IMR-90 (cell line): ENCODE measurements around the gene DENND6B. TPM values are rescaled to one million over a fixed set of nuclear protein-coding genes. Genes with fewer than 3 reads are reported as not detected.

Source experiments
- ATAC-seq: fragments of 200-7000 bp; cut with Tn5 transposase; 2 replicates; pipeline ENCODE4 v1.9.1; 2020; ENCODE audit warnings: low read depth, mild to moderate bottlenecking, moderate library complexity
- BruUV-seq: library from RNA; stranded (reverse); fragments of 400-500 nt; replicated peaks from 2 replicates; lab custom pipeline; 2021; lab: Mats Ljungman, UMichigan
- CTCF ChIA-PET: fragments of 300-600 bp; formaldehyde crosslinking; extraction: SDS; loops from one replicate; lab custom pipeline; 2021; ENCODE audit warnings: antibody characterized with exemption; lab: Yijun Ruan, JAX
- POLR2A ChIA-PET: fragments of 300-600 bp; sonication (Branson Sonifier 250); formaldehyde crosslinking; loops from one replicate; lab custom pipeline; 2022; ENCODE audit warnings: antibody characterized with exemption; ENCODE audit not compliant: unreplicated experiment; lab: Charles Lee
- DNase-seq: peaks from one replicate; pipeline ENCODE4 v3.0.0; 2013
- H2AFZ ChIP-seq: replicated peaks from 2 replicates; pipeline ENCODE3; 2013; ENCODE audit warnings: low read length, mild to moderate bottlenecking; ENCODE audit not compliant: poor library complexity
- H2AK5ac ChIP-seq: 2 replicates; pipeline ENCODE4 v1.6.1; 2013; ENCODE audit warnings: low read depth, low read length, inconsistent platforms
- H2AK9ac ChIP-seq: replicated peaks from 2 replicates; pipeline ENCODE3; 2013; ENCODE audit warnings: mild to moderate bottlenecking, low read depth, low read length, moderate library complexity; ENCODE audit not compliant: poor library complexity
- H2BK120ac ChIP-seq: 2 replicates; pipeline ENCODE4 v1.6.1; 2013; ENCODE audit warnings: low read depth, low read length, inconsistent platforms
- H2BK15ac ChIP-seq: 3 replicates; pipeline ENCODE4 v1.6.1; 2013; ENCODE audit warnings: low read depth, low read length, inconsistent platforms
- H2BK20ac ChIP-seq: 2 replicates; pipeline ENCODE4 v1.6.1; 2013; ENCODE audit warnings: low read depth, mild to moderate bottlenecking, inconsistent platforms, low read length, moderate library complexity
- H2BK5ac ChIP-seq: 2 replicates; pipeline ENCODE4 v1.6.1; 2013; ENCODE audit warnings: mild to moderate bottlenecking, low read depth, low read length, inconsistent platforms; ENCODE audit not compliant: poor library complexity, severe bottlenecking
- H3K14ac ChIP-seq: replicated peaks from 2 replicates; pipeline ENCODE4 v1.6.1; 2013; ENCODE audit warnings: low read depth, low read length, inconsistent platforms
- H3K18ac ChIP-seq: 2 replicates; pipeline ENCODE4 v1.6.1; 2013; ENCODE audit warnings: low read depth, low read length, control low read depth
- H3K23ac ChIP-seq: 2 replicates; pipeline ENCODE4 v1.6.1; 2013; ENCODE audit warnings: low read depth, low read length, inconsistent platforms
- H3K27ac ChIP-seq: 2 replicates; pipeline ENCODE4 v1.5.1; 2013; ENCODE audit warnings: mild to moderate bottlenecking, control low read depth, low read length; ENCODE audit not compliant: insufficient read depth
- H3K27me3 ChIP-seq: 2 replicates; pipeline ENCODE4 v1.6.1; 2013; ENCODE audit warnings: low read length; ENCODE audit not compliant: control insufficient read depth, insufficient read depth
- H3K36me3 ChIP-seq: 2 replicates; pipeline ENCODE4 v1.6.1; 2013; ENCODE audit warnings: low read length, mixed read lengths; ENCODE audit not compliant: control insufficient read depth, insufficient read depth
- H3K4ac ChIP-seq: 2 replicates; pipeline ENCODE4 v1.6.1; 2013; ENCODE audit warnings: low read depth, low read length, inconsistent platforms
- H3K4me1 ChIP-seq: 2 replicates; pipeline ENCODE4 v1.6.1; 2013; ENCODE audit warnings: low read length, mixed read lengths; ENCODE audit not compliant: control insufficient read depth, insufficient read depth
- H3K4me2 ChIP-seq: 2 replicates; pipeline ENCODE4 v1.6.1; 2013; ENCODE audit warnings: low read depth, mild to moderate bottlenecking, control low read depth, low read length, moderate library complexity
- H3K4me3 ChIP-seq: 2 replicates; pipeline ENCODE4 v1.5.1; 2013; ENCODE audit warnings: low read depth, mild to moderate bottlenecking, control low read depth, low read length, moderate library complexity; ENCODE audit not compliant: insufficient read depth
- H3K56ac ChIP-seq: 2 replicates; pipeline ENCODE4 v1.6.1; 2013; ENCODE audit warnings: low read length, inconsistent platforms; ENCODE audit not compliant: insufficient read depth; ENCODE audit errors: extremely low read depth
- H3K79me1 ChIP-seq, 2 experiments: 2 replicates each; pipeline ENCODE4 v1.6.1; 2013; ENCODE audit warnings: low read length in 2 of 2, inconsistent platforms in 1 of 2, low read depth in 1 of 2
- H3K9ac ChIP-seq: 2 replicates; pipeline ENCODE4 v1.6.1; 2013; ENCODE audit warnings: low read depth, low read length, control low read depth
- H3K9me1 ChIP-seq: 2 replicates; pipeline ENCODE4 v1.6.1; 2013; ENCODE audit warnings: low read length, inconsistent platforms; ENCODE audit not compliant: insufficient read depth
- H3K9me3 ChIP-seq: 2 replicates; pipeline ENCODE4 v1.6.1; 2013; ENCODE audit warnings: low read length; ENCODE audit not compliant: control insufficient read depth, insufficient read depth
- H4K20me1 ChIP-seq: 2 replicates; pipeline ENCODE4 v1.6.1; 2013; ENCODE audit warnings: low read length, inconsistent platforms; ENCODE audit not compliant: insufficient read depth
- H4K5ac ChIP-seq: 2 replicates; pipeline ENCODE4 v1.6.1; 2013; ENCODE audit warnings: mild to moderate bottlenecking, low read depth, low read length, control low read depth
- H4K8ac ChIP-seq, 2 experiments: 2 replicates each; pipeline ENCODE4 v1.6.1; 2013; ENCODE audit warnings: low read depth in 2 of 2, low read length in 2 of 2, control low read depth in 1 of 2, inconsistent platforms in 1 of 2
- H4K91ac ChIP-seq: 2 replicates; pipeline ENCODE4 v1.6.1; 2013; ENCODE audit warnings: low read depth, low read length, inconsistent platforms; ENCODE audit not compliant: insufficient read depth
- BHLHE40 ChIP-seq: fragments of 150-350 bp; IDR thresholded peaks from 2 replicates; pipeline ENCODE4 v1.6.1; 2016; ENCODE audit warnings: mild to moderate bottlenecking, low read depth, low read length
- MAZ ChIP-seq: IDR thresholded peaks from 2 replicates; pipeline ENCODE4 v1.6.1; 2012; ENCODE audit warnings: low read depth, mild to moderate bottlenecking, low read length, improper control_type of control experiment, moderate library complexity, borderline replicate concordance
- WGBS, 2 experiments: methylation state at CpG; one replicate each; pipeline versions ENCODE4 v1.1.5 to v1.1.7; 2013; ENCODE audit warnings: missing lambda C conversion rate in 2 of 2; ENCODE audit not compliant: insufficient read length in 1 of 2; ENCODE audit errors: extremely low coverage in 2 of 2; 5-methylcytosine and 5-hydroxymethylcytosine counted together
- dilution Hi-C: fragments of 300-500 bp; cut with HindIII; formaldehyde crosslinking; loops from one replicate; pipeline ENCODE4 v1.14.3; 2018; ENCODE audit warnings: low sequenced_read_pairs; ENCODE audit not compliant: unreplicated experiment
- in situ Hi-C: fragments of 300-500 bp; cut with MboI; formaldehyde crosslinking; loops from 3 replicates; pipeline ENCODE4 v1.14.3; 2019; ENCODE audit warnings: low sequenced_read_pairs, inconsistent platforms, mixed read lengths
- intact Hi-C: fragments of 100-400 bp; cut with micrococcal nuclease; formaldehyde crosslinking; loops from 2 replicates; pipeline ENCODE4 v1.10.0; 2022
- polyA plus RNA-seq, 3 experiments: library from polyadenylated mRNA; depleted of rRNA; stranded (reverse); fragments of >200 nt; gene quantifications; 2 replicates each; pipeline ENCODE4 v1.2.3, GENCODE V29; 2012; ENCODE audit warnings: low replicate concordance in 1 of 3
- total RNA-seq: library from RNA; depleted of rRNA; stranded (reverse); fragments of >200 nt; gene quantifications from 2 replicates; pipeline ENCODE4 v1.2.3, GENCODE V29; 2012

DENND6B gene
- total and polyA plus RNA-seq, 2 of the 4 experiments (the other 2 are of a cell fraction) = 0.36 to 4.9 TPM

DNA sequence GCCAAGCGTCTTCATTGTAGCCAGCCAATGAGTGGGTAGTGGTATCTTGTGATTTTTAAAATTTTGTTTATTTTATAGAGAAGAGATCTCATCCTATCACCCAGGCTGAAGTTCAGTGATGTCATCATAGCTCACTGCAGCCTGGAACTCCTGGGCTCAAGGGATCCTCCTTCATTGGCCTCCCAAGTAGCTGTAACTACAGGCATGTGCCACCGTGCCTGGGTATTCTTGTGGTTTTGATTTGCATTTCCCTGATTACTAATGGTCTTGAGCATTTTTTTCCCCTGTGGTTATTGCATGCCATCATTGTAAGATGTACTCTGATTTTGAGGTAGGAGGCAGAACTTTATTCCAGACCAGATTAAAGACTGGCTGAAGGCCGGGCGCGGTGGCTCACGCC is 2.4 kb upstream of the DENND6B start:
- Histone ChIP-seq H3K9me3 (no peaks in the 10 kb centered on the region), H3K56ac (no peak overlapping the region), H3K4me3 (no peak overlapping the region), H3K27me3 (no peaks in the 10 kb centered on the region), H3K18ac (no peak overlapping the region), H3K4ac (no peak overlapping the region), H2AK9ac (no peak overlapping the region), H3K23ac (no peak overlapping the region), H4K5ac (no peak overlapping the region), H2BK120ac (no peak overlapping the region), H2BK15ac (no peak overlapping the region), H4K20me1 (no peaks in the 10 kb centered on the region), H3K9me1 (peaks cover 14% of the 10 kb centered on the region), H2AFZ (peak overlapping the region; percentile 18), H3K4me1 (peaks cover 8% of the 10 kb centered on the region), H4K91ac (no peak overlapping the region), H4K8ac (no peak overlapping the region), H3K79me1 (peaks cover 11 to 26% of the 10 kb centered on the region in 2 experiments), H3K4me2 (no peak overlapping the region), H2BK5ac (no peak overlapping the region), H2BK20ac (no peak overlapping the region), H3K36me3 (no peaks in the 10 kb centered on the region), H3K9ac (no peak overlapping the region), H3K27ac (no peak overlapping the region), H3K14ac (no peak overlapping the region), H2AK5ac (no peak overlapping the region)
- ATAC-seq = no peak
- BruUV-seq = no TSS peak
- intact Hi-C loops = loop anchor here (5.0 kb wide), 1 partner anchor 37 kb away; no protein-coding TSS in a partner anchor
- TF ChIP-seq MAZ = no peak
- TF ChIP-seq BHLHE40 = peak; percentile 83
- in situ Hi-C loops = loop anchor here (5.0 to 10.0 kb wide), 2 partner anchors 54 to 77 kb away; partner anchors contain the start of genes HDAC10 and MAPK11
- POLR2A ChIA-PET = interaction anchor here (1.3 kb wide), 1 partner anchor 78 kb away, joined by 6 read pairs; the partner anchor contains the start of gene HDAC10
- WGBS, 2 experiments = 43% methylated on average over 1 of the region's 6 CpGs; no CpG with 5 or more reads in 1 of the 2 experiments
- CTCF ChIA-PET = no interaction called here
- peak; percentile 65 for DNase-seq
- dilution Hi-C loops = no loop called here
